Neural progenitor cell (in vitro differentiated cells): ENCODE data around the gene TCFL5. TPM values are rescaled to one million over a fixed set of nuclear protein-coding genes. Genes with fewer than 3 reads are reported as not detected.

Experiments
- DNase-seq: peaks from one replicate; pipeline ENCODE4 v3.0.0-alpha.2; 2016; ENCODE audit warnings: low spot score
- H2AFZ ChIP-seq: fragments of 200-600 bp; sonication (generic); replicated peaks from 2 replicates; pipeline ENCODE4 v1.6.1; 2016; ENCODE audit warnings: antibody characterized with exemption
- H3F3A ChIP-seq: fragments of 200-600 bp; sonication (generic); 2 replicates; pipeline ENCODE4 v1.6.1; 2016; ENCODE audit warnings: antibody characterized with exemption, low read depth
- H3K27ac ChIP-seq: fragments of 200-600 bp; sonication (generic); 2 replicates; pipeline ENCODE4 v1.5.1; 2016; ENCODE audit warnings: mild to moderate bottlenecking
- H3K27me3 ChIP-seq: fragments of 200-600 bp; sonication (generic); 2 replicates; pipeline ENCODE4 v1.6.1; 2016; ENCODE audit warnings: mild to moderate bottlenecking, moderate library complexity
- H3K36me3 ChIP-seq: fragments of 200-600 bp; sonication (generic); 2 replicates; pipeline ENCODE4 v1.5.1; 2016
- H3K4me1 ChIP-seq: fragments of 200-600 bp; sonication (generic); 2 replicates; pipeline ENCODE4 v1.6.1; 2016; ENCODE audit warnings: mixed run types
- H3K4me2 ChIP-seq: fragments of 200-600 bp; sonication (generic); 2 replicates; pipeline ENCODE4 v1.6.1; 2016
- H3K4me3 ChIP-seq: fragments of 200-600 bp; sonication (generic); 2 replicates; pipeline ENCODE4 v1.5.1; 2016
- H3K79me2 ChIP-seq: fragments of 200-600 bp; sonication (generic); 2 replicates; pipeline ENCODE4 v1.6.1; 2016; ENCODE audit warnings: low read depth
- H3K9ac ChIP-seq: fragments of 200-600 bp; sonication (generic); 2 replicates; pipeline ENCODE4 v1.6.1; 2016
- H3K9me3 ChIP-seq: fragments of 200-600 bp; sonication (generic); 2 replicates; pipeline ENCODE4 v1.5.1; 2016; ENCODE audit warnings: low read depth
- H4K20me1 ChIP-seq: fragments of 200-600 bp; sonication (generic); 2 replicates; pipeline ENCODE4 v1.6.1; 2016; ENCODE audit warnings: low read depth
- H3K27ac Mint-ChIP-seq: 3 replicates; pipeline ENCODE4 v1.8.0; 2021; ENCODE audit warnings: mixed read lengths
- H3K27me3 Mint-ChIP-seq: 2 replicates; pipeline ENCODE4 v1.8.0; 2022; ENCODE audit warnings: low read depth, mild to moderate bottlenecking, inconsistent platforms, moderate library complexity, mixed read lengths; ENCODE audit not compliant: insufficient read depth
- H3K36me3 Mint-ChIP-seq: 3 replicates; pipeline ENCODE4 v1.8.0; 2021; ENCODE audit warnings: mixed read lengths
- H3K4me1 Mint-ChIP-seq: 3 replicates; pipeline ENCODE4 v1.8.0; 2021; ENCODE audit warnings: mixed read lengths
- H3K4me3 Mint-ChIP-seq: 3 replicates; pipeline ENCODE4 v1.8.0; 2021; ENCODE audit warnings: mild to moderate bottlenecking, moderate library complexity, mixed read lengths
- H3K9me3 Mint-ChIP-seq: 3 replicates; pipeline ENCODE4 v1.8.0; 2020; ENCODE audit warnings: mixed read lengths
- CTCF ChIP-seq: fragments of 200-600 bp; sonication (generic); IDR thresholded peaks from 2 replicates; pipeline ENCODE4 v1.5.1; 2017; ENCODE audit warnings: antibody characterized with exemption, mild to moderate bottlenecking
- EZH2 ChIP-seq: fragments of 200-600 bp; sonication (generic); IDR thresholded peaks from 2 replicates; pipeline ENCODE4 v1.6.1; 2017; ENCODE audit warnings: antibody characterized with exemption, mild to moderate bottlenecking, moderate library complexity
- EZH2phosphoT487 ChIP-seq: fragments of 200-600 bp; sonication (generic); IDR thresholded peaks from 2 replicates; pipeline ENCODE4 v1.6.1; 2017; ENCODE audit warnings: antibody characterized with exemption
- total RNA-seq: library from RNA; depleted of rRNA; stranded (reverse); fragments of >200 nt; gene quantifications from 2 replicates; pipeline ENCODE4 v1.2.3, GENCODE V29; 2015; ENCODE audit warnings: low replicate concordance

Gene TCFL5
- total RNA-seq, 1 donor from 2014 or later, result 36.3 TPM

GRCh38 chr20:62807444-62808210, 54.0 kb downstream of the TCFL5 start:
- Mint-ChIP-seq H3K4me3 (peak overlapping the region; percentile 55), H3K36me3 (peaks cover 3% of the 10 kb centered on the region), H3K9me3 (no peaks in the 10 kb centered on the region), H3K27ac (no peak overlapping the region), H3K4me1 (peaks cover 25% of the 10 kb centered on the region), H3K27me3 (peaks cover 15% of the 10 kb centered on the region)
- Histone ChIP-seq H3K27me3 (peaks cover 22% of the 10 kb centered on the region), H2AFZ (no peak overlapping the region), H3F3A (peaks cover 29% of the 10 kb centered on the region), H3K9me3 (no peaks in the 10 kb centered on the region), H3K27ac (no peak overlapping the region), H3K4me3 (no peak overlapping the region), H3K4me1 (peaks cover 13% of the 10 kb centered on the region), H3K4me2 (no peak overlapping the region), H3K36me3 (no peaks in the 10 kb centered on the region), H3K79me2 (no peaks in the 10 kb centered on the region), H4K20me1 (peaks cover 37% of the 10 kb centered on the region), H3K9ac (no peak overlapping the region)
- DNase-seq, result no peak
- TF ChIP-seq CTCF (no peak), EZH2 (no peak), EZH2phosphoT487 (no peak)

- H3K79me2 ChIP-seq, result no peaks in the 10 kb centered on the region
- no peaks in the 10 kb centered on the region for H3K9me3 ChIP-seq
- H3K4me3 ChIP-seq, result peak overlapping the region; percentile 83
- H3K4me2 ChIP-seq, result peak overlapping the region; percentile 87
- Mint-ChIP-seq H3K9me3 (no peaks in the 10 kb centered on the region), H3K36me3 (no peaks in the 10 kb centered on the region), H3K4me1 (peaks cover 28% of the 10 kb centered on the region), H3K27me3 (peaks cover 17% of the 10 kb centered on the region), H3K4me3 (peak overlapping the region; percentile 85), H3K27ac (no peak overlapping the region)
- H3K27ac ChIP-seq, result no peak overlapping the region
- no peaks in the 10 kb centered on the region for H3K36me3 ChIP-seq
- H2AFZ ChIP-seq, result no peak overlapping the region
- no peak overlapping the region for H3K9ac ChIP-seq
- H3K4me1 ChIP-seq, result peaks cover 13% of the 10 kb centered on the region
- TF ChIP-seq CTCF (no peak), EZH2phosphoT487 (no peak), EZH2 (no peak)
- DNase-seq, result no peak
- H3K27me3 ChIP-seq, result peaks cover 22% of the 10 kb centered on the region
- peaks cover 37% of the 10 kb centered on the region for H4K20me1 ChIP-seq
- H3F3A ChIP-seq, result peaks cover 38% of the 10 kb centered on the region
These were observed 55.1 kb downstream of the TCFL5 start for GRCh38 chr20:62806383-62807050.

DNA sequence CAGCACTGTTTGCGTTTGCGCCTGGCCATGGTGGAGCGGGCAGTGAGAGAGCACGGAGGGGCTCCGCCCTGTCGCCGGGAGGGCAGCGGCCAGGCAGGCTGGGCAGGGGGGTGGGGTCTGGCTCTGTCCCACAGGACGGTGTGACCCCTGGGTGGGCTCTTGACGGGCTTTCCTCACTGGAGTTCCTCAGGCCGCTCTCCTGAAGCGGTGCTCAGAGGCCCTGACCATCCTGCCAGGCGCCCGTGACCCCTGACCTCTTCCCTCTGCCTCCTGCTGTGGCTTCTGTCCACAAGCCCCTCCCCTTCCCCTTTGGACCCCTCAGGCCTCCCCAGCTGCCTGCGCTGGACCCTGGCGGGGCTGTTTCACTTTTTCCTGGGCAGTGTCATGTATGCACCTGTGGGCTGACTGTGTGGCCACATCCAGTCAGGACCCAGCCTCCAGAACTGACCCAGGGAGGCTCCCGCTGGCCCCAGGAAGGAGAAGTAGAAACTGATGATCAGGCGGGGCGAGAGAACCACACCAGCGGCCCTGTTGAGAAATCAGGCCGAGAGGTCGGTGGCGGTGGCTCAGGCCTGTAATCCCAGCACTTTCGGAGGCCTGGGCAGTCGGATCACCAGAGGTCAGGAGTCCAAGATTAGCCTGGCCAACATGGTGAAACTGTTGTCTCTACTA, 55.8 kb downstream of the TCFL5 start:
- no peaks in the 10 kb centered on the region for H3K9me3 Mint-ChIP-seq
- H3K27ac Mint-ChIP-seq, result peak overlapping the region; percentile 60
- Histone ChIP-seq H4K20me1 (peaks cover 37% of the 10 kb centered on the region), H3K27me3 (peaks cover 22% of the 10 kb centered on the region), H3K9ac (no peak overlapping the region), H3K79me2 (no peaks in the 10 kb centered on the region), H3K4me1 (peaks cover 13% of the 10 kb centered on the region), H3F3A (peaks cover 38% of the 10 kb centered on the region), H2AFZ (no peak overlapping the region), H3K4me2 (peak overlapping the region; percentile 87), H3K36me3 (no peaks in the 10 kb centered on the region), H3K27ac (no peak overlapping the region), H3K4me3 (peak overlapping the region; percentile 83), H3K9me3 (no peaks in the 10 kb centered on the region)
- DNase-seq, result peak; percentile 84
- peak overlapping the region; percentile 85 for H3K4me3 Mint-ChIP-seq
- H3K27me3 Mint-ChIP-seq, result peaks cover 17% of the 10 kb centered on the region
- TF ChIP-seq CTCF, result no peak
- no peak for TF ChIP-seq EZH2
- TF ChIP-seq EZH2phosphoT487, result no peak
- no peaks in the 10 kb centered on the region for H3K36me3 Mint-ChIP-seq
- H3K4me1 Mint-ChIP-seq, result peaks cover 28% of the 10 kb centered on the region
